HK-2 (cell line): ENCODE results near the gene PCP2.

Experiments used
- DNase-seq: peaks from one replicate; pipeline ENCODE4 v3.0.0-alpha.2; 2018; ENCODE audit not compliant: unreplicated experiment

Gene PCP2

DNA sequence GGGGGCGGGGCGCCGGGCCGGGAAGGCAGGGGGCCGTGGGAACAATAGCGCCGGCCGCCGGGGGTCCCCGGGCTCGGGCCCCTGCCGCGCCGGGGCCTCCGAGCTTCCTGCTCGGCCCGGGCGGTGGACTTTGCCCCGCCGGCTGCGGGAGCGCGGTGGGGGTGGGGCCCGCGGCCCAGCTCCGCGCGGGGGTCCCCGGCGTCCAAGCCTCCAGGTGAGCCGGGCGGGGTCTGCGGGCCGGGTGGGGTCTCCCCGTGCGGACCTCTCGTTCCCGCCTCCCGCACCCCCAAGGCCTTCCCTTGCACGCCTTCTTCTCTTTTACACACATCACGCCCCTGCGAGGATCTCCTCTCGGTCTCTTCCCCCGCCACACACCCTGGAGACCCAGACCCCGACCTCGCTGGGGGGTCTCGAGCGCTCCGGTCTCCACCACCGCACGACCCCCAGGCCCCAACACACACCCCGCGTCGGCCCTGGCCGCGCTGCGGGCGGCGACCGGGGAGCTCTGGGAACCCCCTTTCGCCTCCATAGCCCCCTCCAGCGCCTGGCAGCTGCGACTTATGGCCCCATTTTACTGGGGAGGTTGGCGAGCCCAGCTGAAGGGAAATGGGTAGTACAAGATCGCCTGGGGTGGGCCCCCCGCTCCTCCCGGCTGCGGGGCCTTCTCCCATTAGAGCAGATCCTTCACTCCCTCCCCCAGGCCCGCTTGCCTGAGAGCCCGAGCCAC, 37.1 kb downstream of the PCP2 start:
- DNase-seq: no peak

GRCh38 chr19:7595466-7596133, 37.9 kb downstream of the PCP2 start, which contains the start of gene CAMSAP3:
Gene CAMSAP3, plus strand, starts transcription at chr19:7595863. Its CDS starts 140 bp downstream, at chr19:7596003.
- peak; percentile 41 for DNase-seq

DNA sequence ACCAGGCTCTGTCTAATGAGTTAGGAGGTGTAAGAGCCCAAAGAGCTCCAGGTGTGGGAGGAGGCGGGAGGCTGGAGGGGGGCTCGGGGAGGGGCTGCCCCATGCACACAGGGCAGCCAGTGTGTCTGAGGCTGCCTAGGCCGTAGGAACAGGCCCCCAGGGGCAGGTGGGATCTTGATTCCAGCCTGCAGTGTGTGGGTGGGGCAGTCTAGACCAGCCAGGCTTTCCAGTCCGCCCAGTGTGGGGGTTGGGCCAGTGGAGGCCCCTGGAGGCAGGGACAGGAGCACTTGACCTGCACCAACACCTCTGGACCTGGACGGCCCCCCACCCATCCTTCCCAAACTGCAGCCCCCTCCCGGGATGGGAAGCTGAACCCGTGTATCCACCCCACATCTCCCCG, 43.3 kb downstream of the PCP2 start:
- no peak for DNase-seq

DNA sequence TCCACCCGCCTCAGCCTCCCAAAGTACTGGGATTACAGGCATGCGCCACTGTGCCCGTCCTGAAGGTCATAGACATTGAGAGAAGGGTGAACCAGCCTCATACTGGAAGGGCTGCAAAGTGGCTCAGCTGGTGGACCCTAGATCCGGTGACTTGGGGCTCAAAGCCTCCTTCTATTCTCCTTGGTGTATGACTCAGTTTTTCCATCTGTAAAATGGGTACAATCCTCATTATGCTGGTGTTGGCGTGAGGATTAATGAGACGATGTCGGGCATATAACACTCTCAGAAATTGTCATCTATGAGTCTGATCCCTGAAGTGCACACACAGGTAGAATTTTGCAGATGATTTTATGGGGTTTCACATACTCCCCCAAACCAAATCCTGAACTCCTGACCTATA, 43.7 kb downstream of the PCP2 start:
- no peak for DNase-seq

DNA sequence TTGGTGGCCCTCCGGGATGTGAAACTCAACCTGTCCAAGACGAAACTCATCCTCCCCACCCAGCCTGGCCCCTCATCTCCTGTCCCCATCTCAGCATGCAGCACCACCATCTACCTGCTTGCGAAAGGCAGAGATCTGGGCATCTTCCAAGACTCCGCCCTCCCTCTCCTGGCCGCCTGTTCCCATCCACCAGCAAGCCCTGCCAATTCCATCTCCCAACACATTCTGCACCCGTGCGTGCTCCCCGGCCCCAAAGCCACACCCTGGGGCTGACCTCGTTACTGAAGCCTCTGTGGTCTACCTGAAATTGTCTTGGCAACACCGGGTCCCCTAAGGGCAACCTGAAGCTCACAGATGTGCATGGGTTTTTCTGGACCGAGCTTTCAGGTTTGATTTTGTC, 51.1 kb downstream of the PCP2 start:
- no peak for DNase-seq
